GM23338 (cell line): ENCODE results near the gene DGCR8. TPM values are rescaled to one million over a fixed set of nuclear protein-coding genes. Genes with fewer than 3 reads are reported as not detected.

ENCODE experiments used
- ATAC-seq: fragments of 200-7000 bp; cut with Tn5 transposase; 3 replicates; pipeline ENCODE4 v1.9.1; 2020
- DNase-seq: peaks from one replicate; pipeline ENCODE4 v3.0.0-alpha.2; 2015; ENCODE audit warnings: low spot score
- H2AFZ ChIP-seq: fragments of 200-600 bp; sonication (generic); 2 replicates; pipeline ENCODE4 v1.8.0; 2016; ENCODE audit warnings: antibody characterized with exemption, mild to moderate bottlenecking, moderate library complexity
- H3F3A ChIP-seq: fragments of 200-600 bp; sonication (generic); replicated peaks from 2 replicates; pipeline ENCODE4 v1.8.0; 2017; ENCODE audit warnings: antibody characterized with exemption, mixed run types, low read depth
- H3K27ac ChIP-seq: fragments of 200-600 bp; sonication (generic); 2 replicates; pipeline ENCODE4 v1.6.1; 2016; ENCODE audit warnings: low read depth
- H3K27me3 ChIP-seq: fragments of 200-600 bp; sonication (generic); 2 replicates; pipeline ENCODE4 v1.8.0; 2016; ENCODE audit warnings: mild to moderate bottlenecking, mixed run types, moderate library complexity; ENCODE audit not compliant: insufficient read depth
- H3K36me3 ChIP-seq: fragments of 200-600 bp; sonication (generic); 2 replicates; pipeline ENCODE4 v1.8.0; 2016; ENCODE audit warnings: mild to moderate bottlenecking; ENCODE audit not compliant: insufficient read depth
- H3K4me1 ChIP-seq: fragments of 200-600 bp; sonication (generic); 2 replicates; pipeline ENCODE4 v1.8.0; 2016; ENCODE audit warnings: mild to moderate bottlenecking, moderate library complexity; ENCODE audit not compliant: insufficient read depth
- H3K4me2 ChIP-seq: fragments of 200-600 bp; sonication (generic); 2 replicates; pipeline ENCODE4 v1.7.1; 2017; ENCODE audit warnings: mixed run types
- H3K4me3 ChIP-seq: fragments of 200-600 bp; sonication (generic); 2 replicates; pipeline ENCODE4 v1.6.1; 2016; ENCODE audit warnings: mixed run types
- H3K79me2 ChIP-seq: fragments of 200-600 bp; sonication (generic); replicated peaks from 2 replicates; pipeline ENCODE4 v1.8.0; 2017; ENCODE audit warnings: mild to moderate bottlenecking; ENCODE audit not compliant: insufficient read depth
- H3K9me2 ChIP-seq: fragments of 200-600 bp; sonication (generic); 2 replicates; pipeline ENCODE4 v1.8.0; 2017; ENCODE audit not compliant: insufficient read depth
- H4K20me1 ChIP-seq: fragments of 200-600 bp; sonication (generic); replicated peaks from 2 replicates; pipeline ENCODE4 v1.8.0; 2017; ENCODE audit warnings: mild to moderate bottlenecking; ENCODE audit not compliant: insufficient read depth
- H3K27ac Mint-ChIP-seq: 2 replicates; pipeline ENCODE4 v1.8.0; 2020; ENCODE audit warnings: inconsistent platforms, mild to moderate bottlenecking, moderate library complexity, mixed read lengths
- H3K27me3 Mint-ChIP-seq: 3 replicates; pipeline ENCODE4 v1.8.0; 2022; ENCODE audit warnings: low read depth, mild to moderate bottlenecking, moderate library complexity, mixed read lengths, inconsistent platforms; ENCODE audit not compliant: insufficient read depth, poor library complexity
- H3K36me3 Mint-ChIP-seq: 3 replicates; pipeline ENCODE4 v1.8.0; 2021; ENCODE audit warnings: low read depth, mild to moderate bottlenecking, inconsistent platforms, moderate library complexity, mixed read lengths
- H3K4me1 Mint-ChIP-seq: 3 replicates; pipeline ENCODE4 v1.8.0; 2020; ENCODE audit warnings: mild to moderate bottlenecking, inconsistent platforms, mixed read lengths
- H3K4me3 Mint-ChIP-seq: 3 replicates; pipeline ENCODE4 v1.8.0; 2021; ENCODE audit warnings: moderate library complexity, mild to moderate bottlenecking, inconsistent platforms, mixed read lengths
- H3K9me3 Mint-ChIP-seq: 3 replicates; pipeline ENCODE4 v1.8.0; 2020; ENCODE audit warnings: moderate library complexity, mild to moderate bottlenecking, inconsistent platforms, mixed read lengths
- CREB1 ChIP-seq: fragments of 250-450 bp; sonication (Bioruptor Pico); IDR thresholded peaks from 2 replicates; pipeline ENCODE4 v1.5.0; 2020; ENCODE audit warnings: low read depth, mild to moderate bottlenecking, moderate library complexity
- ETS1 ChIP-seq: IDR thresholded peaks from 2 replicates; pipeline ENCODE4 v1.6.1; 2016; ENCODE audit warnings: antibody characterized with exemption
- EZH2 ChIP-seq: fragments of 200-600 bp; sonication (generic); IDR thresholded peaks from one replicate; pipeline ENCODE4 v1.8.0; 2017; ENCODE audit warnings: antibody characterized with exemption, mild to moderate bottlenecking, low read depth; ENCODE audit not compliant: unreplicated experiment
- EZH2phosphoT487 ChIP-seq: fragments of 200-600 bp; sonication (generic); IDR thresholded peaks from one replicate; pipeline ENCODE4 v1.8.1; 2018; ENCODE audit warnings: antibody characterized with exemption; ENCODE audit not compliant: unreplicated experiment
- POLR2AphosphoS5 ChIP-seq: IDR thresholded peaks from 2 replicates; pipeline ENCODE4 v1.6.1; 2016; ENCODE audit warnings: antibody characterized with exemption, low read depth
- STAT1 ChIP-seq: IDR thresholded peaks from one replicate; pipeline ENCODE4 v1.6.1; 2016; ENCODE audit warnings: antibody characterized with exemption; ENCODE audit not compliant: unreplicated experiment
- polyA plus RNA-seq: library from polyadenylated mRNA; unstranded; fragments of >200 nt; fragmentation: Nextera tagmentation; extraction: Ambion mirVana; gene quantifications from 2 replicates; pipeline ENCODE4 v1.2.1, GENCODE V29; 2016
- total RNA-seq: library from RNA; depleted of rRNA; stranded (reverse); fragments of >200 nt; shearing (Covaris generic); gene quantifications from 2 replicates; pipeline ENCODE4 v1.2.3, GENCODE V29; 2014
- TF ChIP-seq, protein P1 (sequence below): fragments of 250-450 bp; sonication (Bioruptor Pico); IDR thresholded peaks from 2 replicates; pipeline ENCODE4 v1.5.0; 2020; ENCODE audit warnings: mild to moderate bottlenecking, moderate library complexity
- TF ChIP-seq, protein P2 (sequence below): IDR thresholded peaks from one replicate; pipeline ENCODE4 v1.6.1; 2018; ENCODE audit warnings: antibody characterized with exemption; ENCODE audit not compliant: unreplicated experiment

DGCR8 gene
- total and polyA plus RNA-seq, 2 experiments from 2014 or later = 12.2 to 48.9 TPM

- TF ChIP-seq, protein P1, sequence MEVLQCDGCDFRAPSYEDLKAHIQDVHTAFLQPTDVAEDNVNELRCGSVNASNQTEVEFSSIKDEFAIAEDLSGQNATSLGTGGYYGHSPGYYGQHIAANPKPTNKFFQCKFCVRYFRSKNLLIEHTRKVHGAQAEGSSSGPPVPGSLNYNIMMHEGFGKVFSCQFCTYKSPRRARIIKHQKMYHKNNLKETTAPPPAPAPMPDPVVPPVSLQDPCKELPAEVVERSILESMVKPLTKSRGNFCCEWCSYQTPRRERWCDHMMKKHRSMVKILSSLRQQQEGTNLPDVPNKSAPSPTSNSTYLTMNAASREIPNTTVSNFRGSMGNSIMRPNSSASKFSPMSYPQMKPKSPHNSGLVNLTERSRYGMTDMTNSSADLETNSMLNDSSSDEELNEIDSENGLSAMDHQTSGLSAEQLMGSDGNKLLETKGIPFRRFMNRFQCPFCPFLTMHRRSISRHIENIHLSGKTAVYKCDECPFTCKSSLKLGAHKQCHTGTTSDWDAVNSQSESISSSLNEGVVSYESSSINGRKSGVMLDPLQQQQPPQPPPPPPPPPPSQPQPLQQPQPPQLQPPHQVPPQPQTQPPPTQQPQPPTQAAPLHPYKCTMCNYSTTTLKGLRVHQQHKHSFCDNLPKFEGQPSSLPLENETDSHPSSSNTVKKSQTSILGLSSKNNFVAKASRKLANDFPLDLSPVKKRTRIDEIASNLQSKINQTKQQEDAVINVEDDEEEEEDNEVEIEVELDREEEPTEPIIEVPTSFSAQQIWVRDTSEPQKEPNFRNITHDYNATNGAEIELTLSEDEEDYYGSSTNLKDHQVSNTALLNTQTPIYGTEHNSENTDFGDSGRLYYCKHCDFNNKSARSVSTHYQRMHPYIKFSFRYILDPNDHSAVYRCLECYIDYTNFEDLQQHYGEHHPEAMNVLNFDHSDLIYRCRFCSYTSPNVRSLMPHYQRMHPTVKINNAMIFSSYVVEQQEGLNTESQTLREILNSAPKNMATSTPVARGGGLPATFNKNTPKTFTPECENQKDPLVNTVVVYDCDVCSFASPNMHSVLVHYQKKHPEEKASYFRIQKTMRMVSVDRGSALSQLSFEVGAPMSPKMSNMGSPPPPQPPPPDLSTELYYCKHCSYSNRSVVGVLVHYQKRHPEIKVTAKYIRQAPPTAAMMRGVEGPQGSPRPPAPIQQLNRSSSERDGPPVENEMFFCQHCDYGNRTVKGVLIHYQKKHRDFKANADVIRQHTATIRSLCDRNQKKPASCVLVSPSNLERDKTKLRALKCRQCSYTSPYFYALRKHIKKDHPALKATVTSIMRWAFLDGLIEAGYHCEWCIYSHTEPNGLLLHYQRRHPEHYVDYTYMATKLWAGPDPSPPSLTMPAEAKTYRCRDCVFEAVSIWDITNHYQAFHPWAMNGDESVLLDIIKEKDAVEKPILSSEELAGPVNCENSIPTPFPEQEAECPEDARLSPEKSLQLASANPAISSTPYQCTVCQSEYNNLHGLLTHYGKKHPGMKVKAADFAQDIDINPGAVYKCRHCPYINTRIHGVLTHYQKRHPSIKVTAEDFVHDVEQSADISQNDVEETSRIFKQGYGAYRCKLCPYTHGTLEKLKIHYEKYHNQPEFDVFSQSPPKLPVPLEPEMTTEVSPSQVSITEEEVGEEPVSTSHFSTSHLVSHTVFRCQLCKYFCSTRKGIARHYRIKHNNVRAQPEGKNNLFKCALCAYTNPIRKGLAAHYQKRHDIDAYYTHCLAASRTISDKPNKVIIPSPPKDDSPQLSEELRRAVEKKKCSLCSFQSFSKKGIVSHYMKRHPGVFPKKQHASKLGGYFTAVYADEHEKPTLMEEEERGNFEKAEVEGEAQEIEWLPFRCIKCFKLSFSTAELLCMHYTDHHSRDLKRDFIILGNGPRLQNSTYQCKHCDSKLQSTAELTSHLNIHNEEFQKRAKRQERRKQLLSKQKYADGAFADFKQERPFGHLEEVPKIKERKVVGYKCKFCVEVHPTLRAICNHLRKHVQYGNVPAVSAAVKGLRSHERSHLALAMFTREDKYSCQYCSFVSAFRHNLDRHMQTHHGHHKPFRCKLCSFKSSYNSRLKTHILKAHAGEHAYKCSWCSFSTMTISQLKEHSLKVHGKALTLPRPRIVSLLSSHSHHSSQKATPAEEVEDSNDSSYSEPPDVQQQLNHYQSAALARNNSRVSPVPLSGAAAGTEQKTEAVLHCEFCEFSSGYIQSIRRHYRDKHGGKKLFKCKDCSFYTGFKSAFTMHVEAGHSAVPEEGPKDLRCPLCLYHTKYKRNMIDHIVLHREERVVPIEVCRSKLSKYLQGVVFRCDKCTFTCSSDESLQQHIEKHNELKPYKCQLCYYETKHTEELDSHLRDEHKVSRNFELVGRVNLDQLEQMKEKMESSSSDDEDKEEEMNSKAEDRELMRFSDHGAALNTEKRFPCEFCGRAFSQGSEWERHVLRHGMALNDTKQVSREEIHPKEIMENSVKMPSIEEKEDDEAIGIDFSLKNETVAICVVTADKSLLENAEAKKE (CRISPR knock-in tag) = no peak
- TF ChIP-seq POLR2AphosphoS5 (no peak), EZH2phosphoT487 (no peak)
These were observed 11.4 kb upstream of the DGCR8 start (continued) for GRCh38 chr22:20068640-20069039.

DNA sequence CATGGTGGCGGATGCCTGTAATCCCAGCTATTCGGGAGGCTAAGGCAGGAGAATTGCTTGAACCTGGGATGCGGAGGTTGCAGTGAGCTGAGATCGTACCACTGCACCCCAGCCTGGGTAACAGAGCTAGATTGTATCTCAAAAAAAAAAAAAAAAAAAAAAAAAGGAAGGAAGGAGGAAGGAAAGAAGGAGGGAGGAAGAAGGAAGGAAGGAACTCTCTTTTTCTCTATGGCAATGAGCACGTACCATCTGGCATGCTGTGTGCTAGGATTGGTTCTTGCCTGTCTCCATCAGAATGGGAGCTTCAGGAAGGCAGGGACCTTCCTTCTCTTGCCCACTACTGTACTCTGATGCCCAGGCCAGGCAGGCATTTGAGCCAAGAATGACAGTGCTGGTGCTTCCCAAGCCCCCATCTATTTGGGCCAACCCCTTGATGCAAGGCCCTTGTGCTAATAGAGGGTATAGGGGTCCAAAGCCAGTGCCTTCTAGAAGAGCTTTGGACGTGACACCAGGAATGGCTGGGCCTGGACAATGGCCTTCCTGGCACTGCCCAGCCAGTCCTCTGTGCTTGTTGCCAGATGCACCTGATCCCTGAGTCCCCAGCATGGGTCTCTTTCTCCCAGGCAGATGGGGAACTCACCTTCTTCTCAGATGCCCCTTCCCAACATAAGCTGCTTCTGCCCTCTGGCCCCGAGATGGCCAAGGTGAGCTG, 10.6 kb upstream of the DGCR8 start:
- Histone ChIP-seq H4K20me1 (no peaks in the 10 kb centered on the region), H3K27me3 (no peaks in the 10 kb centered on the region), H3K36me3 (no peaks in the 10 kb centered on the region), H3K79me2 (no peaks in the 10 kb centered on the region), H3K4me3 (no peak overlapping the region), H3K27ac (no peak overlapping the region), H3K9me2 (no peaks in the 10 kb centered on the region), H3K4me2 (no peak overlapping the region), H3F3A (no peaks in the 10 kb centered on the region), H3K4me1 (no peaks in the 10 kb centered on the region), H2AFZ (no peak overlapping the region)
- DNase-seq (no peak), ATAC-seq (no peak)
- no peaks in the 10 kb centered on the region for H3K4me1 Mint-ChIP-seq
- peaks cover 7% of the 10 kb centered on the region for H3K27me3 Mint-ChIP-seq
- H3K27ac Mint-ChIP-seq = no peak overlapping the region
- H3K9me3 Mint-ChIP-seq = no peaks in the 10 kb centered on the region
- H3K36me3 Mint-ChIP-seq = no peaks in the 10 kb centered on the region
- H3K4me3 Mint-ChIP-seq = no peak overlapping the region
- TF ChIP-seq ETS1 (no peak), CREB1 (CRISPR knock-in tag) (no peak), STAT1 (no peak), EZH2phosphoT487 (no peak), EZH2 (no peak), POLR2AphosphoS5 (no peak)
- TF ChIP-seq, protein P2, sequence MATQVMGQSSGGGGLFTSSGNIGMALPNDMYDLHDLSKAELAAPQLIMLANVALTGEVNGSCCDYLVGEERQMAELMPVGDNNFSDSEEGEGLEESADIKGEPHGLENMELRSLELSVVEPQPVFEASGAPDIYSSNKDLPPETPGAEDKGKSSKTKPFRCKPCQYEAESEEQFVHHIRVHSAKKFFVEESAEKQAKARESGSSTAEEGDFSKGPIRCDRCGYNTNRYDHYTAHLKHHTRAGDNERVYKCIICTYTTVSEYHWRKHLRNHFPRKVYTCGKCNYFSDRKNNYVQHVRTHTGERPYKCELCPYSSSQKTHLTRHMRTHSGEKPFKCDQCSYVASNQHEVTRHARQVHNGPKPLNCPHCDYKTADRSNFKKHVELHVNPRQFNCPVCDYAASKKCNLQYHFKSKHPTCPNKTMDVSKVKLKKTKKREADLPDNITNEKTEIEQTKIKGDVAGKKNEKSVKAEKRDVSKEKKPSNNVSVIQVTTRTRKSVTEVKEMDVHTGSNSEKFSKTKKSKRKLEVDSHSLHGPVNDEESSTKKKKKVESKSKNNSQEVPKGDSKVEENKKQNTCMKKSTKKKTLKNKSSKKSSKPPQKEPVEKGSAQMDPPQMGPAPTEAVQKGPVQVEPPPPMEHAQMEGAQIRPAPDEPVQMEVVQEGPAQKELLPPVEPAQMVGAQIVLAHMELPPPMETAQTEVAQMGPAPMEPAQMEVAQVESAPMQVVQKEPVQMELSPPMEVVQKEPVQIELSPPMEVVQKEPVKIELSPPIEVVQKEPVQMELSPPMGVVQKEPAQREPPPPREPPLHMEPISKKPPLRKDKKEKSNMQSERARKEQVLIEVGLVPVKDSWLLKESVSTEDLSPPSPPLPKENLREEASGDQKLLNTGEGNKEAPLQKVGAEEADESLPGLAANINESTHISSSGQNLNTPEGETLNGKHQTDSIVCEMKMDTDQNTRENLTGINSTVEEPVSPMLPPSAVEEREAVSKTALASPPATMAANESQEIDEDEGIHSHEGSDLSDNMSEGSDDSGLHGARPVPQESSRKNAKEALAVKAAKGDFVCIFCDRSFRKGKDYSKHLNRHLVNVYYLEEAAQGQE = no peak
